Ureter (tissue), 1 donor: ENCODE results near the gene RAB11B. TPM values are rescaled to one million over a fixed set of nuclear protein-coding genes. Genes with fewer than 3 reads are reported as not detected.
"Not testable (repeated sequence)": the region's sequence is repeated elsewhere in the genome, so short reads cannot be mapped to it uniquely, and the experiment has no call there.

Experiments used
- DNase-seq: peaks from one replicate; pipeline ENCODE4 v3.0.0-alpha.2; 2020; ENCODE audit warnings: low spot score
- total RNA-seq: library from RNA; stranded (reverse); gene quantifications from one replicate; pipeline ENCODE4 v1.2.4, GENCODE V29; 2023
- donor health status: DM: yes; HTN: yes; CAD: no.

Gene RAB11B
- total RNA-seq, 1 donor from 2014 or later: 133 TPM

- no peak for DNase-seq
Measured at GRCh38 chr19:8393871-8394250, 3.7 kb downstream of the RAB11B start.

GRCh38 chr19:8395621-8396082 lies 5.5 kb downstream of the RAB11B start:
- DNase-seq: no peak

DNA sequence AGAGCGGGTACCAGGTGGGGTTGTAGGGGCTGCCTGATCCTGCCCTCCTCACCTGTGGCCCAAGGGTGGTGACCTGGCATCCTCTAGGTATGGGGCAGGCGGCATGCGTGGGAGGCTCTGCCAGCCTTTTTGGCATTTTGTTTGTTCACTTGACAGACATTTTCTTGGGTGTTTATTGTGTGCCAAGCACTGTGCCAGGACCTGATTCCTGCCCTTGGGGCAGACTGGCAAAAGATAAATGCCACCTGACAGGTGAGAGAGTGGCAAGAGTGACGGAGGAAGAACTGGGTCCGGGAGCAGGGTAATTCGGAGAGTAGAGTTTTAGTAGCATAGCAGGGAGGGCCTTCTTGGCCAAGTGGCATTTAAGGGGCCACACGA lies 6.0 kb downstream of the RAB11B start:
- no peak for DNase-seq

GRCh38 chr19:8396563-8397203 lies 6.5 kb downstream of the RAB11B start:
- DNase-seq: no peak

GRCh38 chr19:8397271-8397670 lies 7.1 kb downstream of the RAB11B start:
- DNase-seq: no peak

DNA sequence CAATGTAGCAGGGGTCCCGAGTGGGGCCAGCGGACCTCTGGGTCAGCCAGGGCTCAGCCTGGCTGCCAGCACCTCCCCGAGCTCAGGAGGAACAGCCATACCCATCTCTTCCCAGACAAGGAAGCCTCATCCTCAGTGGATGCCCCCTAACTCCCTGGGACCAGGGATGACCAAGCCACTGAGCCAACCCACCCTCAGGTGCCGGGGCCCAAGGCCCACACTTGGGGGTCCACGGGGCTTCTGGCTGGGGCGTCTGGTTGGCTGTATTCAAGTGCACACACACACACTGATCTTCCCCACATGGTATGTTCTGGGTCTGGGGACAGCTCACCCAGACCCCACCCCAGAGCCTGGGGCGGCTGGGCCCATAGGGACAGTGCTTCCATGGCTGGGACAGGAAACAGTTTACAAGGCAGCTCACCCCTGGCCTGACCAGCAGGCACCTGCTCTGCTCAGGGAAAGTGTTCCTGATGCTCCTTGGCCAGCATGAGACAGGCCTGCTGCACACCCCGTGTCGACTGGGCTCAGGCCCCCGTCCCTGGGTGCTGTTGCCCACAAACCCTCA lies 7.7 kb downstream of the RAB11B start:
- DNase-seq: no peak

- DNase-seq: no peak
Measured at GRCh38 chr19:8398311-8398771, 8.2 kb downstream of the RAB11B start.

- no peak for DNase-seq
Measured at GRCh38 chr19:8399681-8400188, 9.6 kb downstream of the RAB11B start.

GRCh38 chr19:8401981-8402411 lies 11.8 kb downstream of the RAB11B start:
- DNase-seq: no peak

DNA sequence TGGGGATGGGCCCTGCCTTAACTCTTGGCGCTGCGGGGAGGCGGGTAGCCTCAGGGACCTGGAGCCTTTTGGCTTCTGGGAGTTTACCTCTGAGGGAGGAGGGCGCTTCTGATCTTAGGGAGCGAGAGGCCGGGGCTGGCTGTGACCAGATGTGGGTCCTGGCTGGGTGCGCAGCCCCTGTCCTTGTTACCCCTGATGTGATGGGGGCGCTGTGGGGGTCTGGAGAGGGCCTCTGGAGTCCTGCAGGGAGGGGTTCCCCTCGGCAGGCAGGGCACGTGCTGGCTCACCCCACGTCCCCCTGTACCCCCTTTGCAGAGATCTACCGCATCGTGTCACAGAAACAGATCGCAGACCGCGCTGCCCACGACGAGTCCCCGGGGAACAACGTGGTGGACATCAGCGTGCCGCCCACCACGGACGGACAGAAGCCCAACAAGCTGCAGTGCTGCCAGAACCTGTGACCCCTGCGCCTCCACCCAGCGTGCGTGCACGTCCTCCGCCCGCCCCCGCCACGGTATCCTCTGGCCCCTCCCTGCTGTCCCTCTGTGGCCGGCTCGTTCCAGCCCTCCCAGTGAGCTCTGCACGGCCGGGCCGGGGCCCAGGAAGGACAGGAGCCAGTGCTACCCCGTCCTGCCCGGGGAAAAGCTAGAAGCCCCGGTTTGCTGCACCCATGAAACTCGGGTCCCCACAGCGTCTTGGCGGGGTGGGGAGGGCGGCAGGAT lies 13.1 kb downstream of the RAB11B start:
- no peak for DNase-seq

DNA sequence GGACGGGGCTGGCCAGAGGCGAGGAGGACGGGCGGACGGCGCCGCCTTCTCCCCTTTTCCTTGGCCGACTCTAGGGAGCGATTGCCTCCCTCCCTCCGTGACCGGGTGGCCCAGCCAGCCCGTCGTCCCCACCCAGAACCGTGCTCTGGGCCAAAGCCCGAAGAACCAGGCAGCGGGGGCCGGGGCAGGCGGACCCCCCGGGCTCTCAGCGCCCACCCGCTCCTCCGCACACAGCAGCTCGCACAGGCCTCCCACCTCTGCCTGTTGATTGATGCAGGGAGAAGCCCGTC lies 13.6 kb downstream of the RAB11B start:
- no peak for DNase-seq

DNA sequence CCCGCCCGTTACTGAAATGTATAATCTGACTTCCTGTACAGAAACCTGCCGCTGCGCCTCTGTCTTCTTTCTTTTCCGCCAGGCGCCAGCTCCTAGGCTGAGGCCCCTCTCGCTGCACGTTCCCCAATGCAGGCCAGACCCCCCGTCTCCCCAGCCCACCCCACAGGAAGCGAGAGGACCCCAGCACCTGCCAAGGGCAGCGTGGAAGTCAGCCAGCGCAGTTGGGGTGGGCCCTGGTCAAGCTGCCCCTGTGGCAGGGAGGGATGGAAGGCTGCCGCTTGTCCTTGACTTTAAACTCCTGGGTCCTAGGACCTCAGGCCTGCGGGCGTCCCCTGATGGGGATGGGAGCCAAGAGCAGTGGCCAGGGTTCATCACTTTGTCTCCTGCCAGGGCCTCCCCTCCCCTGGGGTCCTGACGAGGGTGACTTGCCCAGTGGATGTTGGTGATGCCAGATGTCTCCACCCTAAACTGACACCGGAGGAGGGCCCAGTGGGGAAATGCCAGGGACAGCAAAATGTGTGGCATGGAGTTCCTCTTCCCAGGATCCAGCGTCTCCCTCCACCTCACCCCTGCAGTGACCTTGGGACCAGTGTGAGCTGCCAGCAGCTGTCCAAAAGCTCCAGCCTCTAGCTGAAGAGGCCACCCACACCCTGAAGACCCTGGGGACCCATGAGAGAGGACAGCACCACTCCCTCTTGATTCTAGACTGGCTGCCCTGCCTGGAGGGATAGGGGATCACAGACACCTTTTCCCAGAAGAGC lies 14.4 kb downstream of the RAB11B start:
- DNase-seq: no peak

- DNase-seq: not testable (repeated sequence)
Measured at GRCh38 chr19:8410718-8411117, 20.6 kb downstream of the RAB11B start.

DNA sequence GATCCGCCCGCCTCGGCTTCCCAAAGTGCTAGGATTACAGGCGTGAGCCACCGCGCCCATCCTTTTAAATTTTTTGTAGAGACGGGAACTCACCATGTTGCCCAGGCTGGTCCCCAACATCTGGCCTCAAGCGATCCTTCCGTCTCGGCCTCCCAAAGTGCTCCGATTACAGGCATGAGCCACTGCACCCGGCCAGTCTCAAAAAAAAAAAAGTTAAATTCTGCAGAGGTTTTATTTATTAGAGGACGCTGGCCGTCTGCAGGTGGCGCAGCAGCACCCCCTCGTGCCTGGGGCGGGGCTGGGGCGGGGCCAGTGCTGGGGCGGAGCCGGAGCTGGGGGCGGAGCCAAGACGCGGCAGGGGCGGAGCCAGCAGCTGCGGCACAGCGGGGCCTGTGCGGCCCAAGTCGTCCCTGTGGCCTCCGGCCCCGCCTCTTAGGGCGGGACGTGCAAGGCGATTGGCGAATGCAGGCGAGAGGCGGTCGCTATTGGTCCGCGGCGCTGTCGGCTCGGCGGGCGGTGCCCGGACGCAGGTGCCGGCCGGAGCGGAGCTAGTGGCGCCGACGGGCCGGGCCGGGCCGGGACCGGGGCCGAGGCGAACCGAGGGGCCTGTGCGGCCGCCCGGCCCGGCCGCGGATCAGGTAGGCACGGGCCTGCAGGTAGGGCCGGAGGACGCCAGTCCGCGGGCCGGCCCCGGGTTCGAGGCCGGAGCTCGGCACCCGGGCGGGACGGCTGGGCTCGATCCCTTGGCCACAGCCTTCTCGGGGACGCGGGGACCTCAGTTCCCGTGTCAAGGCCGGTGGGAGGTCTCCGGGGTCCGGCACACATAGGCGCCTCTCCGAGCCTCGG lies 22.8 kb downstream of the RAB11B start, which contains the start of gene MARCHF2:
Gene MARCHF2, plus strand, starts transcription at position 523 of the 846 bp plus-strand sequence. CDS start 8,536 bp downstream, outside the sequence.
- DNase-seq: peak; percentile 96

GRCh38 chr19:8413629-8413995 lies 23.5 kb downstream of the RAB11B start:
- no peak for DNase-seq

GRCh38 chr19:8416796-8417195 lies 26.6 kb downstream of the RAB11B start:
- no peak for DNase-seq

GRCh38 chr19:8421484-8422461 lies 31.6 kb downstream of the RAB11B start:
- no peak for DNase-seq

- DNase-seq: peak; percentile 90
Measured at GRCh38 chr19:8423817-8424223, 33.7 kb downstream of the RAB11B start.

- not testable (repeated sequence) for DNase-seq
Measured at GRCh38 chr19:8425331-8425730, 35.2 kb downstream of the RAB11B start.

DNA sequence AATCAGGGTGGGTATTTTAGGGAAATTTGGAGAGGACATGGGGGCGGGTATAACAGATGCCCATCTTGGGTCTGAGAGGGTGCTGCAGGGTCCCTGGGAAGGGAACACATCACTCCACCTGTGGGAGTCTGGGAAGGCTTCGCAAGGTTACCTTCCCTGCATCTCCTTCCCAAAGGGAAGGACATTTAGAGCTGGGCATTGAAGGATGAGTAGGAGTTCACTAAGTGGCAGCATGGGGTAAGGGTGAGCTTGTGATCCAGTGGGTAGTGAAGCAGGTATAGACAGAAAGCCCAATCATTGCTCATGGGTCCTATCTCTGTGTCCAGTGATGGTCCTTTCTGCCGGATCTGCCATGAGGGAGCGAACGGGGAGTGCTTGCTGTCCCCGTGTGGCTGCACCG lies 36.1 kb downstream of the RAB11B start:
- no peak for DNase-seq
